ENCODE results near the gene PPP3R1. TPM values are rescaled to one million over a fixed set of nuclear protein-coding genes. Genes with fewer than 3 reads are reported as not detected.

PPP3R1 gene, protein sequence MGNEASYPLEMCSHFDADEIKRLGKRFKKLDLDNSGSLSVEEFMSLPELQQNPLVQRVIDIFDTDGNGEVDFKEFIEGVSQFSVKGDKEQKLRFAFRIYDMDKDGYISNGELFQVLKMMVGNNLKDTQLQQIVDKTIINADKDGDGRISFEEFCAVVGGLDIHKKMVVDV
- total RNA-seq: 19.3 and 22.0 TPM in 2 replicates

GRCh38 chr2:68252400-68253218, at the start of gene PPP3R1:
PPP3R1 (minus strand) TSS chr2:68252532; CDS start chr2:68252127, 405 bp downstream.

DNA sequence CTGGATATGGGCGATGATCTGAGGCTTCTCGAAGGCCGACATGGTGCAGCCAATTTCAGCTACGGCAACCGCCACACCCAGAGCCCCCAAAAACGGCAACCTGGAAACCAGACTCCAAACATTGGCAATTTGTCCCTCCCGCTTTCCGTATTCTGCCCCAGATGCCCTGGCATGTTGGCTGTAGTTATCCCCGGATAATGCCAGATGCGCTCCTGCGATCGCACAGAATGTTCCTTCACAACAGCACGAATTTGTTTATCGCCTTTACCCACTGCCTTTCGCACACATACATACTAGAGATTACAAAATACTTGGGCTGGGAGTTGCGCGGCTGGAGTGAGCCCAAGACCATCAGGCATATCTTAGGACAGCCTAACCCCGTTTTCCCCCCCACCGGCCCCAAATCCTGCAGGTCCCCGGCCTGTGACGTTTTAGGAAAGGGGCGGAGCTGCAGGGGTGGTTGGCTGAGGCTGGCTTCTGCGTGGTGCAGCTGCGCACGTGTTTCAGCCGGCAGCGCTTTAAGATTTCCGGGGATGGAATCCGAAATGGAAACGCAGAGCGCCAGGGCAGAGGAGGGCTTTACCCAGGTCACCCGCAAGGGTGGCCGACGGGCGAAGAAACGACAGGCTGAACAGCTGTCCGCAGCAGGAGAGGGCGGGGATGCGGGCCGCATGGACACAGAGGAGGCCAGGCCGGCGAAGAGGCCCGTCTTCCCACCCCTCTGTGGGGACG, 94.8 kb downstream of the PPP3R1 start, which contains the start of gene PNO1:
Gene PNO1, plus strand, starts transcription at position 487 of the 732 bp plus-strand sequence. Its CDS starts 47 bp downstream, at position 534.

Other genes starting within 250 kb of the PPP3R1 start
- 17.0 and 19.5 TPM in 2 replicates for gene C1D, start 189.5 kb downstream of the PPP3R1 start, total RNA-seq
- 15.3 and 22.5 TPM in 2 replicates for gene PNO1, start 94.6 kb downstream of the PPP3R1 start, total RNA-seq
- gene CNRIP1, start 67.4 kb upstream of the PPP3R1 start, total RNA-seq: 16.8 and 24.1 TPM in 2 replicates
- not detected in 2 replicates for gene PLEK, start 112.8 kb upstream of the PPP3R1 start, total RNA-seq
- 0.36 and 0.49 TPM in 2 replicates for gene FBXO48, start 214.8 kb upstream of the PPP3R1 start, total RNA-seq
- 1.3 and 2.3 TPM in 2 replicates for gene APLF, start 215.1 kb upstream of the PPP3R1 start, total RNA-seq